DOHH2 (cell line): ENCODE data around the gene PIP5K1C.

ENCODE experiments used
- EZH2phosphoT487 ChIP-seq: fragments of 200-600 bp; sonication (generic); IDR thresholded peaks from 2 replicates; pipeline ENCODE4 v1.6.1; 2017; ENCODE audit warnings: borderline replicate concordance, mild to moderate bottlenecking, antibody characterized with exemption, low read length, moderate library complexity, mixed read lengths
- TF ChIP-seq, protein P1 (sequence below): fragments of 200-600 bp; sonication (generic); IDR thresholded peaks from one replicate; pipeline ENCODE4 v1.5.1; 2014; ENCODE audit warnings: antibody characterized with exemption, mild to moderate bottlenecking, low read depth, low read length; ENCODE audit not compliant: poor library complexity, severe bottlenecking

DNA sequence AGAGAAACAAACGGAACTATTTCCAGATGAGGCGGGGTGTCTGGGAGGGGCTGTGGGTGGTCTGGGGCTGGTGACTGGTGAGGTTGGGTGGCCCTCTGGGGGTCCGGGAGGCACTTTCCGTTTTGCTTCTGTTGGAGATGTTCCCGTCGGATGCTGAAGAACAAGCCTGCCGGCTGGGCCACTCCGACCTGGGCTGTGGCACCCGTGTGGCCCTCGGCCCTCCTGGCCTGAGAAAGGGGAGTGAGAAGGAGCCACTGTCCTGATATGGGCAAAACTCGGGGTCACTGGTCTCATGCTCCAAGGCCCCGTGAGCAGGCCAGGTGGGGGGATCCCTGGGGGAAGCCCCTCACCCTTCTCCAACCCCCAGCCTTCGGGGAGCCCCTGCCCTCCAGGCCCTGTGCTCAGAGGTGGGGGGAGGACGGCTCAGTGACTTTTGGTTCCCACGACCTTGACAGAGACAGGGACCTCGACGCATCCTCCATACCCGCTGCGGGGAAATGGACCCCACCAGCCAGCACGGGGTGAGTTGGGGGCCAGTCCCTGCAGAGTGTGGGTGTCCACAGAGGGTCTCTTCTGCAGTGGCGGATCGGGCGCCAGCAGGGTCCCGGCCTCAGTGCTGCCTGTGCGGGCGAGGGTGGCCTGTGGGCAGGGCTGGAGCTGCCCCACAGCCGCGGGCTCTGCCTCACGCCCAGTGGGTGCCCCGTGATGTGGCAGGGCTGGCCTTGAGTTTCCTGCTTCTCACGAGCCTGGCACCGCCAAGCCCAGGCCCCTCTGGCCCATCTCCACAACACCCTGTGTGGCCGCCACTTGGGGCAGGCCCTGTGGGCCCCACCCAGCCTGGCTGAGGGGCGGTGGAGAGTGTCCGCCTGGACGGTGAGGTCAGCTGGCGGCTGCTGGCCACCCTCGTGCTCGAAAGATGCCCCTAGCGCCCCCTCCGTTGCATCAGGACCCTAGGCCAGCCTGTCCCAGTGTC, 89.2 kb downstream of the PIP5K1C start:
- TF ChIP-seq, protein P1, sequence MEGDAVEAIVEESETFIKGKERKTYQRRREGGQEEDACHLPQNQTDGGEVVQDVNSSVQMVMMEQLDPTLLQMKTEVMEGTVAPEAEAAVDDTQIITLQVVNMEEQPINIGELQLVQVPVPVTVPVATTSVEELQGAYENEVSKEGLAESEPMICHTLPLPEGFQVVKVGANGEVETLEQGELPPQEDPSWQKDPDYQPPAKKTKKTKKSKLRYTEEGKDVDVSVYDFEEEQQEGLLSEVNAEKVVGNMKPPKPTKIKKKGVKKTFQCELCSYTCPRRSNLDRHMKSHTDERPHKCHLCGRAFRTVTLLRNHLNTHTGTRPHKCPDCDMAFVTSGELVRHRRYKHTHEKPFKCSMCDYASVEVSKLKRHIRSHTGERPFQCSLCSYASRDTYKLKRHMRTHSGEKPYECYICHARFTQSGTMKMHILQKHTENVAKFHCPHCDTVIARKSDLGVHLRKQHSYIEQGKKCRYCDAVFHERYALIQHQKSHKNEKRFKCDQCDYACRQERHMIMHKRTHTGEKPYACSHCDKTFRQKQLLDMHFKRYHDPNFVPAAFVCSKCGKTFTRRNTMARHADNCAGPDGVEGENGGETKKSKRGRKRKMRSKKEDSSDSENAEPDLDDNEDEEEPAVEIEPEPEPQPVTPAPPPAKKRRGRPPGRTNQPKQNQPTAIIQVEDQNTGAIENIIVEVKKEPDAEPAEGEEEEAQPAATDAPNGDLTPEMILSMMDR, result no peak
- TF ChIP-seq EZH2phosphoT487, result no peak
